Right renal cortex interstitium (tissue), 3 donors: ENCODE measurements around the gene SLK. TPM values are rescaled to one million over a fixed set of nuclear protein-coding genes. Genes with fewer than 3 reads are reported as not detected.

Experiments
- DNase-seq, 3 donors: peaks; one replicate each; pipeline ENCODE4 v3.0.0-alpha.2; 2013; ENCODE audit warnings: low read depth in 3 of 3, low spot score in 2 of 3
- polyA plus RNA-seq, 3 donors: library from polyadenylated mRNA; unstranded; fragments of 120-200 nt; gene quantifications; one replicate each; pipeline ENCODE4 v1.2.1, GENCODE V29; 2013; ENCODE audit not compliant: insufficient read length in 3 of 3

The SLK gene
- polyA plus RNA-seq, 3 donors: 62.8 to 78.7 (median 71.0) TPM

DNA sequence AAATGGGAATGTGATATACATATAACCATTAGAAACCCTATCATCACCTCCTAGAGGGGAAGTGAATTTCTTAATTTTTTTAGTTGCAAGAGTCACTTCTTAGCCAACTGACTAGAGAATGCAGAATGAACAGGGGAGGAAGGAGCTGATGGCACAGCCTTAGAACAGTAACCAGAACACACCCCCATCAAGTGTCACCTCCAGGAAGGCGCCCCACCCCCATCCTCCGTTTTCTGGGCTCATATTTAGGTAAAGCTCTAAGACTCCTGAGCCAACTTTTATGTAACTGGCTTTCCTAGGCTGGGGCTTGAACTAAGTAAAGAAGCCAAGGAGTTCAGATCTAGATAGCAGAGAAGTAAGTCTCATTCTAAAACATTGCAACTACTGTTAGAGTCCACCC lies 64.7 kb downstream of the SLK start:
- DNase-seq: no peak

- no peak for DNase-seq
Measured at GRCh38 chr10:104032144-104032775, 65.3 kb downstream of the SLK start.

DNA sequence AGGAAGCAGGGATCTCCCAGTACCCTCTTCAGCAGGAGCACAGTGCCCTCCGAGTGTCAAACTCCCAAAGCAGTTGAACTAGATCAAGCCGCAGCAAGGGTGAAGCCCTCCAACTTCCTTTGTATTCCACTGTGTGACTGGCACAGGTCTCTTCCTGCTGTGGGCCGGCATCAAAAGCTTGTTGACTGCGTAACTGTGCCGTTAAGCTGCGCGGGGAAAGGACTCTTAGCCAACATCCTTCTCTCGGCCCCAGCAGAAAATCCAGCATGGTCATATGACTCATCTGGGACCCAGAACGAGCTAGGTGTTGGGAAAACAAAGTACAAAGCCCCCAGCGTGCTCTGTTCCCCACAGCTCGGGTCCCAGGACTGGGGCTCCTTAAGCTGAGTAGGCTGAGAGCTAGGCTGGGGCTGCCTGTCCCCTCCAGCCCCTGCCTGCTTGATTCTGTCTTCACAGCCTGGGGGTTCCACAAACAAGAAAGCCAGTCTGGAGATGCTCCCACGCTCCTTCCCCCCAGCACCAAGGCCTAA lies 66.5 kb downstream of the SLK start:
- no peak for DNase-seq

DNA sequence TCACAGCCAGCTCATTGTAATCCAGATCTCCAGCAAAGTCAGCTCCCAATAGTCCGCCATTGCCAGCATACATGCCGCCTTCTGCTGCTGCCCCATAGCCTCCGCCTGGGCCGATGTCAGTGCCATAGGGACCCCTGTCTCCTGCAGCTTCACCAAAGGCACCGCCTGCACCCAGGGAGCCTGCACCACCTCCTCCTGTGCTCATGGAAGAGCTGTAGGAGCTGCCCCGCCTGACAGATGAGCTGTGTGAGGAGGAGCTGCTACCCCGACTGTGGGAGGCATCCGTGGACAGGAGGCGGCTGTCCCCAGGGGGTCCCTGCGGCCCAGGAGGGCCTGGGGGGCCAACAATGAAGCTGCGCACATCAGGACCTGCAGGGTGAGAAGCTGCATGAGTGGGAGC lies 67.0 kb downstream of the SLK start:
- DNase-seq: no peak

DNA sequence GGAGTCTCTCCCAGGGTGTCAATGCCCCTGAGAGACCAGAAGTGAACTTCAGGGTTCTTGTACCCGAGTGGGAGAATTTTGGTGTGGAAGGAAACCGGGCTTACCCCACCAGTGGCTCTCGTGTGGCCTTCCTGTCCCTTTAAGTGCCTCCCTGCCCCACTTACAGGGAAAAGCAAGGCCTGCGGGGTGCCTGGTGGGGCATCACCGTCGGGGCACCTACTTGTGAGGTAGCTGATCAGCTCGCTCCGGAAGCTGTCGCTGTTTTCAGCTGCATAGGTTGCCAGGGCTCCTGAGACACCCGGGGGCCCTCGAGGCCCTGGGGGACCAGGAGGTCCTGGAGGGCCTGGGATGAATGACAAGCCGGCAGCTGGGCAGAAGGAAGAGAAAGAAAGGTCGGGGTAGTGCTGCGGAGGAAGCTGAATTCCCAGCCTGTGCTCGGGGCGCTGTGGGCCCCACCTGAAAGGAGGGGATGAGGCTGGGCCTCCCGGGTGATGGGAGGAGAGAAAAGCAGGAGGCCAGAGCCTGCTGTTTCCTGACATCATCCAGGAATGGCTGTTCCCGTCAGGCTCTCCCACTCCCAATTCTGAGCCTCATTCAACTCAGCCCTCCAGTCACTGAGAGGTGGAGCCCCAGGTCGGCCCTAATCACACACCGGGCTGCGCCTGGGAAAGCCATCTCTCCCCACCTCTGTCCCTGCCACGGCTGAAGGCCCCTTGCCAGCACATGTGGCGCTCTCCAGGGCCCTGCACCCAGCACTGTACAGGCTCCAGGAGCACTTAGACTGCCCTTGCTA lies 67.7 kb downstream of the SLK start:
- no peak for DNase-seq

GRCh38 chr10:104035194-104036068 lies 68.5 kb downstream of the SLK start:
- DNase-seq: no peak

- no peak for DNase-seq
Measured at GRCh38 chr10:104036069-104036384, 69.1 kb downstream of the SLK start.

- no peak for DNase-seq
Measured at GRCh38 chr10:104036518-104037260, 69.7 kb downstream of the SLK start.

- no peak for DNase-seq
Measured at GRCh38 chr10:104037261-104037951, 70.5 kb downstream of the SLK start.

DNA sequence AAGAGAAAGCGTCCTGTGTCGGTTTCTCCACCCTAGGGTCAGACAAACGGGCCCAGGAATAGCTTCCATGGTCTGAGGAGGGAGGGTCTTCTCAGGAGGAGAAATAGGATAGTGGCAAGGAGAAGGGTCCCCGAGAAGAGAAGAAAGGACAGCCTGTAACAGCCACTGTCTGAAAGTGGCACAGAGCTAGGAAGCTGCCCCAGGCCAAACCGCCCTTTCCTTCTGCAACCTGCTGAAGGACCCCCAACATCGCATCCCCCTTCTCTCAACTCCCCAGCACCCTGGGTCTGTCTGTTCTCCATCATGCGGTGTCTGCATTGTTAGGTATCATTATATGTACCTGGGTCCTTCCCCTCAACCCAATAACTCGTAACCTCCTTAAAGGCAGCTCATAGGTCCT lies 71.6 kb downstream of the SLK start:
- DNase-seq: no peak

GRCh38 chr10:104038958-104039752 lies 72.2 kb downstream of the SLK start:
- DNase-seq: no peak

- no peak for DNase-seq
Measured at GRCh38 chr10:104040382-104040781, 73.4 kb downstream of the SLK start.

- DNase-seq: no peak
Measured at GRCh38 chr10:104040862-104041789, 74.2 kb downstream of the SLK start.

DNA sequence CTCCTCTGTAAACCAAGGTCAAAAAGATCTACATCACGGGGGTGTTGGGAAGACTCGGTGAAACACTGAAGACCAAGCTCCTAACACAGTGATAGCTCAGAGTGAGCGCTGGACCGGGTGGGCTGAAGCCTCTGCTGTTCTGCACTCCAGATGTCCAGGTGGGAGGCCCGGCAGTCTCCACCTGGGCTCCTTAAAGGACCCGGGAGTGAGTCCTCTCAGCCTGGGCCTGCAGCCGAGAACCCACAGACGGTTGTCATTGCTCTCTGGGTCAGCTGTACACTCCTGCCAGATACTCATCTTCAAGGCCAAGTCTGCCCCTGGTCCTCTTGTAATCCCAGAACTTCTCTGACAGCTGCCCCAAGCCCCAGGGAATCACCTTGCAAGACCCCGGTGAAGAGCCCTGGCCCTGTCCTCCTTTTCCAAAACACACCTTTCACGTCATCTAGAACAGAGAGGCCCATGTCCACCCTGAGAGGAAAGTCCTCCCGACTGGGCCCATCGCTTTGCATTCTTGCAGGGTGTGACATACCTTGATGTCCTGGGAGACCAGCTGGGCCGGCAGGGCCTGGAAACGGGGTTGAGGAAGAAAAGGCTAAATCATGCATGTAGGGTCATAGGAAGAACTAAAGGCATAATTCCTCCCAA lies 75.1 kb downstream of the SLK start:
- DNase-seq: no peak

GRCh38 chr10:104043185-104043830 lies 76.4 kb downstream of the SLK start:
- no peak for DNase-seq

- no peak for DNase-seq
Measured at GRCh38 chr10:104043854-104044253, 76.9 kb downstream of the SLK start.
